ENCODE data around the gene UBXN1.
A peak's percentile ranks its signal among the peaks of the same experiment; 100 is the strongest.
"Not testable (repeated sequence)": the region's sequence is repeated elsewhere in the genome, so short reads cannot be mapped to it uniquely, and the experiment has no call there.

The UBXN1 gene

GRCh38 chr11:62669420-62670161, 9.3 kb downstream of the UBXN1 start:
- DNase-seq, result no peak

GRCh38 chr11:62667460-62667859, 11.4 kb downstream of the UBXN1 start:
- no peak for DNase-seq

- DNase-seq, result no peak
Observed at GRCh38 chr11:62666259-62666926, 12.5 kb downstream of the UBXN1 start.

- peak; percentile 44 for DNase-seq
Observed at GRCh38 chr11:62665599-62666258, 13.1 kb downstream of the UBXN1 start.

GRCh38 chr11:62665075-62665598, 13.7 kb downstream of the UBXN1 start, which contains the start of the genes C11orf98 and CSKMT:
C11orf98 (minus strand) TSS chr11:62665210; CDS start chr11:62665169, 41 bp downstream.
CSKMT (plus strand) TSS chr11:62665312; CDS start chr11:62665880, 568 bp downstream.
- peak; percentile 95 for DNase-seq

- peak; percentile 91 for DNase-seq
Observed at GRCh38 chr11:62664405-62665074, 14.3 kb downstream of the UBXN1 start.

GRCh38 chr11:62656796-62657429, 22.0 kb downstream of the UBXN1 start:
- no peak for DNase-seq

- no peak for DNase-seq
Observed at GRCh38 chr11:62654297-62654696, 24.6 kb downstream of the UBXN1 start.

- DNase-seq, result no peak
Observed at GRCh38 chr11:62652161-62653006, 26.5 kb downstream of the UBXN1 start.

GRCh38 chr11:62650283-62650682, 28.6 kb downstream of the UBXN1 start:
- DNase-seq, result not testable (repeated sequence)

- no peak for DNase-seq
Observed at GRCh38 chr11:62649486-62649885, 29.4 kb downstream of the UBXN1 start.

GRCh38 chr11:62648967-62649364, 29.9 kb downstream of the UBXN1 start:
- no peak for DNase-seq

GRCh38 chr11:62648185-62648966, 30.5 kb downstream of the UBXN1 start:
- no peak for DNase-seq

- no peak for DNase-seq
Observed at GRCh38 chr11:62647609-62648005, 31.3 kb downstream of the UBXN1 start.

- no peak for DNase-seq
Observed at GRCh38 chr11:62646825-62647608, 31.9 kb downstream of the UBXN1 start.

- DNase-seq, result peak; percentile 100
Observed at GRCh38 chr11:62645946-62646824, 32.7 kb downstream of the UBXN1 start, which contains the start of gene GANAB. GANAB (minus strand) TSS chr11:62646613; CDS start chr11:62646599, 14 bp downstream.

GRCh38 chr11:62645671-62645945, 33.3 kb downstream of the UBXN1 start:
- DNase-seq, result no peak

GRCh38 chr11:62644220-62644619, 34.7 kb downstream of the UBXN1 start:
- DNase-seq, result no peak

GRCh38 chr11:62632492-62632891, 46.4 kb downstream of the UBXN1 start:
- no peak for DNase-seq

All from KG1 (cell line).